Transverse colon (tissue), 4 donors: ENCODE results near the gene CDK5. TPM values are rescaled to one million over a fixed set of nuclear protein-coding genes. Genes with fewer than 3 reads are reported as not detected.

Experiments used
- DNase-seq: peaks from one replicate; pipeline ENCODE4 v3.0.0-alpha.2; 2019
- H3K27ac ChIP-seq, 4 donors: fragments of 200-600 bp; sonication (generic); 2 replicates each; pipeline ENCODE4 v1.5.1; 2016 to 2018; ENCODE audit warnings: inconsistent platforms in 4 of 4
- H3K27me3 ChIP-seq: fragments of 200-600 bp; sonication (generic); 2 replicates; pipeline ENCODE4 v1.5.1; 2017; ENCODE audit warnings: inconsistent platforms
- H3K36me3 ChIP-seq, 4 donors: fragments of 200-600 bp; sonication (generic); 2 replicates each; pipeline ENCODE4 v1.5.1; 2017 to 2019; ENCODE audit warnings: inconsistent platforms in 4 of 4
- H3K4me1 ChIP-seq, 4 donors: fragments of 200-600 bp; sonication (generic); 2 replicates each; pipeline ENCODE4 v1.5.1; 2017 to 2020; ENCODE audit warnings: inconsistent platforms in 4 of 4
- H3K4me3 ChIP-seq, 4 donors: fragments of 200-600 bp; sonication (generic); 1 replicate in 1 of 4; 2 replicates in 3 of 4; pipeline versions ENCODE4 v1.5.1 to v1.6.1; 2017 to 2019; ENCODE audit warnings: inconsistent platforms in 4 of 4
- H3K9me3 ChIP-seq, 2 donors: fragments of 200-600 bp; sonication (generic); 2 replicates each; pipeline ENCODE4 v1.5.1; 2017 to 2019; ENCODE audit warnings: inconsistent platforms in 2 of 2
- EP300 ChIP-seq: sonication (generic); formaldehyde crosslinking; IDR thresholded peaks from one replicate; pipeline ENCODE4 v1.6.1; 2017; ENCODE audit warnings: antibody characterized with exemption, low read depth
- POLR2A ChIP-seq: fragments of 450-650 bp; IDR thresholded peaks from one replicate; pipeline ENCODE4 v1.6.1; 2016; ENCODE audit warnings: antibody characterized with exemption, mild to moderate bottlenecking, moderate library complexity
- POLR2AphosphoS5 ChIP-seq, 3 donors: sonication (generic); formaldehyde crosslinking; IDR thresholded peaks; one replicate each; pipeline ENCODE4 v1.6.1; 2016; ENCODE audit warnings: antibody characterized with exemption in 3 of 3
- WGBS, 2 donors: methylation state at CpG; one replicate each; pipeline ENCODE4 v1.1.5; 2018; ENCODE audit warnings: low coverage in 1 of 2; 5-methylcytosine and 5-hydroxymethylcytosine counted together
- in situ Hi-C, 4 donors: fragments of 200-750 bp; cut with MboI; loops; one replicate each; pipeline versions ENCODE4 v1.15.0 to v1.15.1; 2017; ENCODE audit warnings: low sequenced_read_pairs in 3 of 4, low pct_ligation_motif_present in 1 of 4, low pct_unique_long_range_greater_than_20kb in 1 of 4
- intact Hi-C: fragments of 100-400 bp; cut with DNase I; formaldehyde crosslinking; loops from one replicate; pipeline ENCODE4 v1.15.1; 2023; ENCODE audit warnings: low total_unique reads
- total RNA-seq, 4 donors: library from RNA; depleted of rRNA; stranded (reverse); fragments of >200 nt; gene quantifications; one replicate each; pipeline ENCODE4 v1.1.0, GENCODE V29; 2016
- TF ChIP-seq, protein P1 (sequence below), 5 experiments: fragments of 200-600 bp in 3 of 5; fragments of 450-650 bp in 2 of 5; sonication (generic) in 3 of 5; IDR thresholded peaks; 1 replicate in 2 of 5; 2 replicates in 3 of 5; pipeline ENCODE4 v1.5.1; 2016 to 2017; ENCODE audit warnings: antibody characterized with exemption in 5 of 5, inconsistent platforms in 3 of 5, mild to moderate bottlenecking in 2 of 5, moderate library complexity in 1 of 5

CDK5 gene
- 10 to 100 TPM in 3 of 4 donors, 1 to 10 TPM in 1; 1.1 to 33.8 (median 10.7) TPM for total RNA-seq

DNA sequence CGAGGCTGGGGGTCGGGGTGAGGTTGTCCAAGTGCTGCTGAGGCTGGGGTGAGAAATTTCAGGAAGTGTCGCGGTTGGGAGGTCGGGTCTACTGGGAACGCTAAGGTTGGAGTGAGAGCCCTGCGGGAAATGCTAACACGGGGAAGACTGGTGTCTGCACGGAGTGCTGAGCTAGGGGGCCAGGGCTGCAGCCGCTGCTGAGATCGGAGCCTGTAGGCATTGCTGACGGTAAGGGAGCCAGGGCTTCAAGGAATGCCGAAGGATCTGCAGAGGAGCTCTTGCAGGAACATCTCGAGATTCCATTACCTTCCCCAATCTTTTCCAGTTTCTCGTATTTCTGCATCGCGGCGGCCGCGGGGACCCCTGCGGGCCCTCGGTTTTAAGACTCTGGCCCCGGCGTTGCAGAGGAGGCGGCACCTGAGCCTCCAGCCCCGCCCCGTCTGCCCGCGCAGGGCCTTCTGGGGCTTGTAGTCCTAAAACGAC lies at the start of gene CDK5:
Gene CDK5 (minus strand): TSS at position 392 of the 483 bp plus-strand sequence. CDS start 49 bp downstream, at position 343.
- no peak for DNase-seq
- peaks cover 27 to 45% (median 45%) of the 10 kb centered on the region in 4 donors for H3K4me1 ChIP-seq
- no peaks in the 10 kb centered on the region for H3K9me3 ChIP-seq
- peak within 1 kb of the TSS; percentile 71 to 80 (median 76) for H3K4me3 ChIP-seq
- intact Hi-C loops: no loop called here
- no peaks in the 10 kb centered on the region for H3K36me3 ChIP-seq
- peak within 1 kb of the TSS; percentile 95 to 98 (median 96) for H3K27ac ChIP-seq
- in situ Hi-C loops: no loop called here
- TF ChIP-seq, protein P1, sequence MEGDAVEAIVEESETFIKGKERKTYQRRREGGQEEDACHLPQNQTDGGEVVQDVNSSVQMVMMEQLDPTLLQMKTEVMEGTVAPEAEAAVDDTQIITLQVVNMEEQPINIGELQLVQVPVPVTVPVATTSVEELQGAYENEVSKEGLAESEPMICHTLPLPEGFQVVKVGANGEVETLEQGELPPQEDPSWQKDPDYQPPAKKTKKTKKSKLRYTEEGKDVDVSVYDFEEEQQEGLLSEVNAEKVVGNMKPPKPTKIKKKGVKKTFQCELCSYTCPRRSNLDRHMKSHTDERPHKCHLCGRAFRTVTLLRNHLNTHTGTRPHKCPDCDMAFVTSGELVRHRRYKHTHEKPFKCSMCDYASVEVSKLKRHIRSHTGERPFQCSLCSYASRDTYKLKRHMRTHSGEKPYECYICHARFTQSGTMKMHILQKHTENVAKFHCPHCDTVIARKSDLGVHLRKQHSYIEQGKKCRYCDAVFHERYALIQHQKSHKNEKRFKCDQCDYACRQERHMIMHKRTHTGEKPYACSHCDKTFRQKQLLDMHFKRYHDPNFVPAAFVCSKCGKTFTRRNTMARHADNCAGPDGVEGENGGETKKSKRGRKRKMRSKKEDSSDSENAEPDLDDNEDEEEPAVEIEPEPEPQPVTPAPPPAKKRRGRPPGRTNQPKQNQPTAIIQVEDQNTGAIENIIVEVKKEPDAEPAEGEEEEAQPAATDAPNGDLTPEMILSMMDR (IDR thresholded peaks at IDR 0.05): no peak
- no peak for TF ChIP-seq EP300
- TF ChIP-seq POLR2AphosphoS5 (IDR thresholded peaks at IDR 0.05): no peak
- TF ChIP-seq POLR2A: no peak
- H3K27me3 ChIP-seq: no peaks in the 10 kb centered on the region
- 0% methylated on average over 30 of the region's 30 CpGs; no CpG with 5 or more reads in 1 of the 2 donors for WGBS, 2 donors

- WGBS, 2 donors: 79 to 83% methylated on average over 16 to 23 of the region's 23 CpGs
- in situ Hi-C loops: loop anchor here in 1 of 4 donors (10.0 kb wide), 1 partner anchor 70 kb away; no protein-coding TSS in a partner anchor
- Histone ChIP-seq H3K9me3 (no peaks in the 10 kb centered on the region), H3K4me3 (no peak overlapping the region), H3K27ac (no peak overlapping the region), H3K36me3 (no peaks in the 10 kb centered on the region), H3K4me1 (peaks cover 0 to 11% (median 4%) of the 10 kb centered on the region in 4 donors), H3K27me3 (no peaks in the 10 kb centered on the region)
- TF ChIP-seq, protein P1 (IDR thresholded peaks at IDR 0.05): no peak
- TF ChIP-seq POLR2A (no peak), POLR2AphosphoS5 (IDR thresholded peaks at IDR 0.05) (no peak), EP300 (no peak)
- DNase-seq: no peak
- intact Hi-C loops: no loop called here
These were observed 46.9 kb upstream of the CDK5 start for GRCh38 chr7:151104411-151105235.

GRCh38 chr7:151103973-151104372 lies 46.3 kb upstream of the CDK5 start:
- TF ChIP-seq, protein P1 (IDR thresholded peaks at IDR 0.05): no peak
- no peak for TF ChIP-seq POLR2AphosphoS5 (IDR thresholded peaks at IDR 0.05)
- TF ChIP-seq EP300: no peak
- no peak for TF ChIP-seq POLR2A
- DNase-seq: no peak
- Histone ChIP-seq H3K9me3 (no peaks in the 10 kb centered on the region), H3K27ac (no peak overlapping the region), H3K36me3 (no peaks in the 10 kb centered on the region), H3K4me3 (no peak overlapping the region), H3K4me1 (peaks cover 0 to 7% (median 0%) of the 10 kb centered on the region in 4 donors), H3K27me3 (no peaks in the 10 kb centered on the region)
- intact Hi-C loops: no loop called here
- 84 to 89% methylated on average over 5 to 12 of the region's 12 CpGs for WGBS, 2 donors
- in situ Hi-C loops: loop anchor here in 1 of 4 donors (10.0 kb wide), 1 partner anchor 69 kb away; no protein-coding TSS in a partner anchor

GRCh38 chr7:151102991-151103390 lies 45.3 kb upstream of the CDK5 start:
- Histone ChIP-seq H3K36me3 (no peaks in the 10 kb centered on the region), H3K27me3 (no peaks in the 10 kb centered on the region), H3K27ac (no peak overlapping the region), H3K9me3 (no peaks in the 10 kb centered on the region), H3K4me1 (peaks cover 0 to 3% (median 0%) of the 10 kb centered on the region in 4 donors), H3K4me3 (no peak overlapping the region)
- no peak for DNase-seq
- in situ Hi-C loops: loop anchor here in 1 of 4 donors (10.0 kb wide), 1 partner anchor 68 kb away; no protein-coding TSS in a partner anchor
- intact Hi-C loops: no loop called here
- no peak for TF ChIP-seq POLR2AphosphoS5 (IDR thresholded peaks at IDR 0.05)
- TF ChIP-seq EP300: no peak
- TF ChIP-seq, protein P1 (IDR thresholded peaks at IDR 0.05): no peak
- TF ChIP-seq POLR2A: no peak
- 80 to 82% methylated on average over 1 to 3 of the region's 3 CpGs for WGBS, 2 donors
